ENCODE results near the gene NGFR.

GRCh38 chr17:49452661-49453060 is 42.4 kb upstream of the NGFR start:
- TF ChIP-seq CTCF (IDR thresholded peaks at IDR 0.05; ENCODE audit: insufficient read depth, low read length, poor library complexity, severe bottlenecking): no peak
- no peak for TF ChIP-seq EZH2phosphoT487 (conservative IDR thresholded peaks at IDR 0.05; ENCODE audit: low read length)
